IMR-90 (cell line): Measurements from ENCODE around the gene TNN. TPM values are rescaled to one million over a fixed set of nuclear protein-coding genes. Genes with fewer than 3 reads are reported as not detected.

Experiments used
- ATAC-seq: fragments of 200-7000 bp; cut with Tn5 transposase; 2 replicates; pipeline ENCODE4 v1.9.1; 2020; ENCODE audit warnings: low read depth, mild to moderate bottlenecking, moderate library complexity
- Bru-seq: library from RNA; stranded (reverse); fragments of 400-500 nt; gene quantifications from one replicate; lab custom pipeline; 2021; lab: Mats Ljungman, UMichigan
- BruChase-seq, 2 experiments: library from RNA; stranded (reverse); fragments of 400-500 nt; gene quantifications; one replicate each; lab custom pipeline; 2021; lab: Mats Ljungman, UMichigan
- BruUV-seq: library from RNA; stranded (reverse); fragments of 400-500 nt; replicated peaks from 2 replicates; lab custom pipeline; 2021; lab: Mats Ljungman, UMichigan
- CTCF ChIA-PET: fragments of 300-600 bp; formaldehyde crosslinking; extraction: SDS; loops from one replicate; lab custom pipeline; 2021; ENCODE audit warnings: antibody characterized with exemption; lab: Yijun Ruan, JAX
- POLR2A ChIA-PET: fragments of 300-600 bp; sonication (Branson Sonifier 250); formaldehyde crosslinking; loops from one replicate; lab custom pipeline; 2022; ENCODE audit warnings: antibody characterized with exemption; ENCODE audit not compliant: unreplicated experiment; lab: Charles Lee
- DNase-seq: peaks from one replicate; pipeline ENCODE4 v3.0.0; 2013
- H2AFZ ChIP-seq: replicated peaks from 2 replicates; pipeline ENCODE3; 2013; ENCODE audit warnings: low read length, mild to moderate bottlenecking; ENCODE audit not compliant: poor library complexity
- H2AK5ac ChIP-seq: 2 replicates; pipeline ENCODE4 v1.6.1; 2013; ENCODE audit warnings: low read depth, low read length, inconsistent platforms
- H2AK9ac ChIP-seq: replicated peaks from 2 replicates; pipeline ENCODE3; 2013; ENCODE audit warnings: mild to moderate bottlenecking, low read depth, low read length, moderate library complexity; ENCODE audit not compliant: poor library complexity
- H2BK120ac ChIP-seq: 2 replicates; pipeline ENCODE4 v1.6.1; 2013; ENCODE audit warnings: low read depth, low read length, inconsistent platforms
- H2BK15ac ChIP-seq: 3 replicates; pipeline ENCODE4 v1.6.1; 2013; ENCODE audit warnings: low read depth, low read length, inconsistent platforms
- H2BK20ac ChIP-seq: 2 replicates; pipeline ENCODE4 v1.6.1; 2013; ENCODE audit warnings: low read depth, mild to moderate bottlenecking, inconsistent platforms, low read length, moderate library complexity
- H2BK5ac ChIP-seq: 2 replicates; pipeline ENCODE4 v1.6.1; 2013; ENCODE audit warnings: mild to moderate bottlenecking, low read depth, low read length, inconsistent platforms; ENCODE audit not compliant: poor library complexity, severe bottlenecking
- H3K14ac ChIP-seq: replicated peaks from 2 replicates; pipeline ENCODE4 v1.6.1; 2013; ENCODE audit warnings: low read depth, low read length, inconsistent platforms
- H3K18ac ChIP-seq: 2 replicates; pipeline ENCODE4 v1.6.1; 2013; ENCODE audit warnings: low read depth, low read length, control low read depth
- H3K23ac ChIP-seq: 2 replicates; pipeline ENCODE4 v1.6.1; 2013; ENCODE audit warnings: low read depth, low read length, inconsistent platforms
- H3K27ac ChIP-seq: 2 replicates; pipeline ENCODE4 v1.5.1; 2013; ENCODE audit warnings: mild to moderate bottlenecking, control low read depth, low read length; ENCODE audit not compliant: insufficient read depth
- H3K27me3 ChIP-seq: 2 replicates; pipeline ENCODE4 v1.6.1; 2013; ENCODE audit warnings: low read length; ENCODE audit not compliant: control insufficient read depth, insufficient read depth
- H3K36me3 ChIP-seq: 2 replicates; pipeline ENCODE4 v1.6.1; 2013; ENCODE audit warnings: low read length, mixed read lengths; ENCODE audit not compliant: control insufficient read depth, insufficient read depth
- H3K4ac ChIP-seq: 2 replicates; pipeline ENCODE4 v1.6.1; 2013; ENCODE audit warnings: low read depth, low read length, inconsistent platforms
- H3K4me1 ChIP-seq: 2 replicates; pipeline ENCODE4 v1.6.1; 2013; ENCODE audit warnings: low read length, mixed read lengths; ENCODE audit not compliant: control insufficient read depth, insufficient read depth
- H3K4me2 ChIP-seq: 2 replicates; pipeline ENCODE4 v1.6.1; 2013; ENCODE audit warnings: low read depth, mild to moderate bottlenecking, control low read depth, low read length, moderate library complexity
- H3K4me3 ChIP-seq: 2 replicates; pipeline ENCODE4 v1.5.1; 2013; ENCODE audit warnings: low read depth, mild to moderate bottlenecking, control low read depth, low read length, moderate library complexity; ENCODE audit not compliant: insufficient read depth
- H3K56ac ChIP-seq: 2 replicates; pipeline ENCODE4 v1.6.1; 2013; ENCODE audit warnings: low read length, inconsistent platforms; ENCODE audit not compliant: insufficient read depth; ENCODE audit errors: extremely low read depth
- H3K79me1 ChIP-seq, 2 experiments: 2 replicates each; pipeline ENCODE4 v1.6.1; 2013; ENCODE audit warnings: low read length in 2 of 2, inconsistent platforms in 1 of 2, low read depth in 1 of 2
- H3K9ac ChIP-seq: 2 replicates; pipeline ENCODE4 v1.6.1; 2013; ENCODE audit warnings: low read depth, low read length, control low read depth
- H3K9me1 ChIP-seq: 2 replicates; pipeline ENCODE4 v1.6.1; 2013; ENCODE audit warnings: low read length, inconsistent platforms; ENCODE audit not compliant: insufficient read depth
- H3K9me3 ChIP-seq: 2 replicates; pipeline ENCODE4 v1.6.1; 2013; ENCODE audit warnings: low read length; ENCODE audit not compliant: control insufficient read depth, insufficient read depth
- H4K20me1 ChIP-seq: 2 replicates; pipeline ENCODE4 v1.6.1; 2013; ENCODE audit warnings: low read length, inconsistent platforms; ENCODE audit not compliant: insufficient read depth
- H4K5ac ChIP-seq: 2 replicates; pipeline ENCODE4 v1.6.1; 2013; ENCODE audit warnings: mild to moderate bottlenecking, low read depth, low read length, control low read depth
- H4K8ac ChIP-seq, 2 experiments: 2 replicates each; pipeline ENCODE4 v1.6.1; 2013; ENCODE audit warnings: low read depth in 2 of 2, low read length in 2 of 2, control low read depth in 1 of 2, inconsistent platforms in 1 of 2
- H4K91ac ChIP-seq: 2 replicates; pipeline ENCODE4 v1.6.1; 2013; ENCODE audit warnings: low read depth, low read length, inconsistent platforms; ENCODE audit not compliant: insufficient read depth
- CEBPB ChIP-seq: IDR thresholded peaks from 2 replicates; pipeline ENCODE4 v1.6.1; 2012; ENCODE audit warnings: low read depth, low read length, improper control_type of control experiment
- CHD1 ChIP-seq: IDR thresholded peaks from 2 replicates; pipeline ENCODE4 v1.6.1; 2012; ENCODE audit warnings: low read depth, low read length, improper control_type of control experiment
- MAZ ChIP-seq: IDR thresholded peaks from 2 replicates; pipeline ENCODE4 v1.6.1; 2012; ENCODE audit warnings: low read depth, mild to moderate bottlenecking, low read length, improper control_type of control experiment, moderate library complexity, borderline replicate concordance
- POLR2A ChIP-seq: IDR thresholded peaks from 2 replicates; pipeline ENCODE4 v1.6.1; 2012; ENCODE audit warnings: mild to moderate bottlenecking, low read depth, low read length
- RAD21 ChIP-seq: IDR thresholded peaks from 2 replicates; pipeline ENCODE4 v1.6.1; 2012; ENCODE audit warnings: low read length, improper control_type of control experiment
- RCOR1 ChIP-seq: IDR thresholded peaks from 2 replicates; pipeline ENCODE4 v1.6.1; 2012; ENCODE audit warnings: mild to moderate bottlenecking, low read length, improper control_type of control experiment; ENCODE audit not compliant: insufficient replicate concordance
- RFX5 ChIP-seq: IDR thresholded peaks from 2 replicates; pipeline ENCODE4 v1.8.0; 2012; ENCODE audit warnings: low read depth, mild to moderate bottlenecking, low read length, moderate library complexity
- SMC3 ChIP-seq: fragments of 150-350 bp; IDR thresholded peaks from 2 replicates; pipeline ENCODE4 v1.6.1; 2016; ENCODE audit warnings: low read depth, mild to moderate bottlenecking, antibody characterized with exemption, low read length, moderate library complexity
- WGBS, 2 experiments: methylation state at CpG; one replicate each; pipeline versions ENCODE4 v1.1.5 to v1.1.7; 2013; ENCODE audit warnings: missing lambda C conversion rate in 2 of 2; ENCODE audit not compliant: insufficient read length in 1 of 2; ENCODE audit errors: extremely low coverage in 2 of 2; 5-methylcytosine and 5-hydroxymethylcytosine counted together
- dilution Hi-C: fragments of 300-500 bp; cut with HindIII; formaldehyde crosslinking; loops from one replicate; pipeline ENCODE4 v1.14.3; 2018; ENCODE audit warnings: low sequenced_read_pairs; ENCODE audit not compliant: unreplicated experiment
- in situ Hi-C: fragments of 300-500 bp; cut with MboI; formaldehyde crosslinking; loops from 3 replicates; pipeline ENCODE4 v1.14.3; 2019; ENCODE audit warnings: low sequenced_read_pairs, inconsistent platforms, mixed read lengths
- intact Hi-C: fragments of 100-400 bp; cut with micrococcal nuclease; formaldehyde crosslinking; loops from 2 replicates; pipeline ENCODE4 v1.10.0; 2022
- long read RNA-seq: library from polyadenylated mRNA; unstranded; transcript quantifications from one replicate; pipeline ENCODE4 v2.0.0, GENCODE V29; 2021; ENCODE audit not compliant: unreplicated experiment
- polyA plus RNA-seq, 3 experiments: library from polyadenylated mRNA; depleted of rRNA; stranded (reverse); fragments of >200 nt; gene quantifications; 2 replicates each; pipeline ENCODE4 v1.2.3, GENCODE V29; 2012; ENCODE audit warnings: low replicate concordance in 1 of 3
- total RNA-seq: library from RNA; depleted of rRNA; stranded (reverse); fragments of >200 nt; gene quantifications from 2 replicates; pipeline ENCODE4 v1.2.3, GENCODE V29; 2012; rRNA removed
- TF ChIP-seq, protein P1 (sequence below): fragments of 150-350 bp; IDR thresholded peaks from 2 replicates; pipeline ENCODE4 v1.6.1; 2017; ENCODE audit warnings: mild to moderate bottlenecking, antibody characterized with exemption, low read length, low read depth
- TF ChIP-seq, protein P2 (sequence below): conservative IDR thresholded peaks from 2 replicates; pipeline ENCODE4 v1.5.1; 2012; ENCODE audit warnings: mild to moderate bottlenecking, low read depth, low read length, improper control_type of control experiment

TNN gene
- total RNA-seq (not detected in 2 replicates), polyA plus RNA-seq (2012; rRNA removed) (not detected in 2 replicates), Bru-seq, nascent RNA (not detected), BruChase-seq, experiment 1, labeled RNA remaining after a 6-hour chase (percentile 2 among the genes with signal in this experiment), BruChase-seq, experiment 2, labeled RNA remaining after a 2-hour chase (percentile 2 among the genes with signal in this experiment)
- not detected in 2 replicates for polyA plus RNA-seq (2012; cell fraction: cytosol; rRNA removed)
- polyA plus RNA-seq (2012; cell fraction: nucleus; rRNA removed; ENCODE audit: low replicate concordance), result not detected in 2 replicates
- long read RNA-seq, result 0 reads

GRCh38 chr1:175067362-175068106, at the start of gene TNN:
TSS of gene TNN (plus strand) at chr1:175067833. CDS start at chr1:175077419, 9,586 bp downstream.
- no peak for TF ChIP-seq SMC3
- TF ChIP-seq RAD21, result no peak
- no peak for TF ChIP-seq CHD1
- no peak for TF ChIP-seq CEBPB
- TF ChIP-seq, protein P1, sequence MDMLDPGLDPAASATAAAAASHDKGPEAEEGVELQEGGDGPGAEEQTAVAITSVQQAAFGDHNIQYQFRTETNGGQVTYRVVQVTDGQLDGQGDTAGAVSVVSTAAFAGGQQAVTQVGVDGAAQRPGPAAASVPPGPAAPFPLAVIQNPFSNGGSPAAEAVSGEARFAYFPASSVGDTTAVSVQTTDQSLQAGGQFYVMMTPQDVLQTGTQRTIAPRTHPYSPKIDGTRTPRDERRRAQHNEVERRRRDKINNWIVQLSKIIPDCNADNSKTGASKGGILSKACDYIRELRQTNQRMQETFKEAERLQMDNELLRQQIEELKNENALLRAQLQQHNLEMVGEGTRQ, result no peak
- TF ChIP-seq, protein P2, sequence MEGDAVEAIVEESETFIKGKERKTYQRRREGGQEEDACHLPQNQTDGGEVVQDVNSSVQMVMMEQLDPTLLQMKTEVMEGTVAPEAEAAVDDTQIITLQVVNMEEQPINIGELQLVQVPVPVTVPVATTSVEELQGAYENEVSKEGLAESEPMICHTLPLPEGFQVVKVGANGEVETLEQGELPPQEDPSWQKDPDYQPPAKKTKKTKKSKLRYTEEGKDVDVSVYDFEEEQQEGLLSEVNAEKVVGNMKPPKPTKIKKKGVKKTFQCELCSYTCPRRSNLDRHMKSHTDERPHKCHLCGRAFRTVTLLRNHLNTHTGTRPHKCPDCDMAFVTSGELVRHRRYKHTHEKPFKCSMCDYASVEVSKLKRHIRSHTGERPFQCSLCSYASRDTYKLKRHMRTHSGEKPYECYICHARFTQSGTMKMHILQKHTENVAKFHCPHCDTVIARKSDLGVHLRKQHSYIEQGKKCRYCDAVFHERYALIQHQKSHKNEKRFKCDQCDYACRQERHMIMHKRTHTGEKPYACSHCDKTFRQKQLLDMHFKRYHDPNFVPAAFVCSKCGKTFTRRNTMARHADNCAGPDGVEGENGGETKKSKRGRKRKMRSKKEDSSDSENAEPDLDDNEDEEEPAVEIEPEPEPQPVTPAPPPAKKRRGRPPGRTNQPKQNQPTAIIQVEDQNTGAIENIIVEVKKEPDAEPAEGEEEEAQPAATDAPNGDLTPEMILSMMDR, result no peak
- no peak for TF ChIP-seq MAZ
- TF ChIP-seq POLR2A, result no peak
- no peak for TF ChIP-seq RCOR1
- TF ChIP-seq RFX5, result no peak
- Histone ChIP-seq H2AFZ (no peak within 1 kb of the TSS), H3K23ac (no peak within 1 kb of the TSS), H2AK5ac (no peak within 1 kb of the TSS), H4K91ac (no peak within 1 kb of the TSS), H3K9ac (no peak within 1 kb of the TSS), H4K5ac (no peak within 1 kb of the TSS), H2BK15ac (no peak within 1 kb of the TSS), H3K9me3 (no peaks in the 10 kb centered on the region), H3K4me3 (no peak within 1 kb of the TSS), H3K4me2 (no peak within 1 kb of the TSS), H3K14ac (no peak within 1 kb of the TSS), H2BK20ac (no peak within 1 kb of the TSS), H4K20me1 (no peaks in the 10 kb centered on the region), H2AK9ac (no peak within 1 kb of the TSS), H2BK120ac (no peak within 1 kb of the TSS), H3K4ac (no peak within 1 kb of the TSS), H3K56ac (no peak within 1 kb of the TSS), H3K4me1 (no peaks in the 10 kb centered on the region), H4K8ac (no peak within 1 kb of the TSS), H3K36me3 (no peaks in the 10 kb centered on the region), H2BK5ac (no peak within 1 kb of the TSS), H3K18ac (no peak within 1 kb of the TSS), H3K27me3 (peaks cover 8% of the 10 kb centered on the region), H3K9me1 (no peaks in the 10 kb centered on the region), H3K27ac (no peak within 1 kb of the TSS), H3K79me1 (no peaks in the 10 kb centered on the region)
- ChIA-PET CTCF (no interaction called here), POLR2A (no interaction called here)
- DNase-seq (no peak), ATAC-seq (no peak)
- dilution Hi-C loops, result no loop called here
- intact Hi-C loops, result no loop called here
- no CpG with 5 or more reads among the region's 9 CpGs for WGBS, 2 experiments
- no TSS peak for BruUV-seq
- in situ Hi-C loops, result no loop called here
